GM19467 (cell line): ENCODE data around the gene POLG2.
"Not testable (repeated sequence)": the region's sequence is repeated elsewhere in the genome, so short reads cannot be mapped to it uniquely, and the experiment has no call there.

Source experiments
- ATAC-seq: cut with Tn5 transposase; IDR thresholded peaks from one replicate; pipeline ENCODE4 v1.9.1; 2021; ENCODE audit warnings: mild to moderate bottlenecking, moderate library complexity; ENCODE audit not compliant: unreplicated experiment

Gene POLG2

DNA sequence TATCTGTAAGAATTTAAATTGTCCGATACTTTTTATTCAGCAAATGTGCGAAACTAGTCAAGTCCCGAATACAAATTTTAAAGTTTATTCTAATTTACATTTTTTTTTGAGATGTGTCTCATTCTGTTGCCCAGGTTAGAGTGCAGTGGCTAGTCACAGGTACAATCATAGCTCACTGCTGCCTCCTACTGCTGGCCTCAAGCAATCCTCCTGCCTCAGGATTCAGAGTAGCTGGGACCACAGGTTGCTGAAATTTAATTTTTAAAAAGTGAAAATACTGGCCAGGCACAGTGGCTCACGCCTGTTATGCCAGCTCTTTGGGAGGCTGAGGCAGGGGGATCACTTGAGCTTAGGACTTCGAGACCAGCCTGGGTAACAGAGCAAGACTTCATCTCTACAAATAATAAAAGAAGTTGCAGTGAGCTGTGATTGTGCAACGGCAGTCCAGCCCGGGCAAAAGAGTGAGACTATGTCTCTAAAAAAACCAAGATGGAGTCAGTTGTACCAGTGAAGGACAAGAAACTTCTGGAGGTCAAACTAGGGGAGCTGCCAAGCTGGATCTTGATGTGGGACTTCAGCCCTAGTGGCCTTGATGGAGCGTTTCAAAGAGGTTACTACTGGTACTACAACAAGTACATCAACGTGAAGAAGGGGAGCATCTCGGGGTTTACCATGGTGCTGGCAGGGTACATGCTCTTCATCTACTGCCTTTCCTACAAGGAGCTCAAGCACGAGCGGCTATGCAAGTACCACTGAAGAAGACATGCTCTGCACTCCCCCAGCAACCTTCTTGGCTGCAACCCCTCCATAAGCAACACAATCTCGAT is 5.6 kb downstream of the POLG2 start:
- no peak for ATAC-seq

GRCh38 chr17:64488301-64488700 is 8.6 kb downstream of the POLG2 start:
- ATAC-seq: no peak

- ATAC-seq: no peak
Measured at GRCh38 chr17:64484380-64484779, 12.5 kb downstream of the POLG2 start.

- ATAC-seq: no peak
Measured at GRCh38 chr17:64480951-64481350, 15.9 kb downstream of the POLG2 start.

GRCh38 chr17:64477849-64478248 is 19.0 kb downstream of the POLG2 start:
- ATAC-seq: no peak

- no peak for ATAC-seq
Measured at GRCh38 chr17:64472564-64472963, 24.3 kb downstream of the POLG2 start.

- ATAC-seq: no peak
Measured at GRCh38 chr17:64471440-64471839, 25.4 kb downstream of the POLG2 start.

GRCh38 chr17:64470625-64471024 is 26.2 kb downstream of the POLG2 start:
- ATAC-seq: no peak

- ATAC-seq: not testable (repeated sequence)
Measured at GRCh38 chr17:64466834-64467233, 30.0 kb downstream of the POLG2 start.

GRCh38 chr17:64466019-64466735 is 30.7 kb downstream of the POLG2 start:
- ATAC-seq: no peak

GRCh38 chr17:64461788-64462187 is 35.1 kb downstream of the POLG2 start:
- ATAC-seq: no peak

GRCh38 chr17:64460955-64461354 is 35.9 kb downstream of the POLG2 start:
- no peak for ATAC-seq

DNA sequence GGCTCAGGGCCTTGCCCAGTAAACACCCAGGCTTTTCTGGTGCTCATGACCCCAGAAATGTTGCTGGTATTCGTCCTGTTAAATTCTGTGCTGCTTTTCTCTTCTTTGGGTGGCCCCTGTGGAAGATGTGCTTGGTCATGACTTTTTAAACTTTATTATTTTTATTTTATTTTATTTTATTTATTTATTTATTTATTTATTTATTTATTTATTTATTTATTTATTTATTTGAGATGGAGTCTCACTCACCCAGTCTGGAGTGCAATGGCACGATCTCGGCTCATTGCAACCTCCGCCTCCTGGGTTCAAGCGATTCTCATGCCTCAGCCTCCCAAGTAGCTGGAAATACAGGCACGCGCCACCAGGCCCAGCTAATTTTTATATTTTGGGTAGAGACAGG is 37.0 kb downstream of the POLG2 start:
- not testable (repeated sequence) for ATAC-seq

- no peak for ATAC-seq
Measured at GRCh38 chr17:64459284-64459747, 37.5 kb downstream of the POLG2 start.

- no peak for ATAC-seq
Measured at GRCh38 chr17:64458756-64459155, 38.1 kb downstream of the POLG2 start.

- ATAC-seq: no peak
Measured at GRCh38 chr17:64457156-64457555, 39.7 kb downstream of the POLG2 start.

GRCh38 chr17:64455993-64456885 is 40.6 kb downstream of the POLG2 start:
- no peak for ATAC-seq

- no peak for ATAC-seq
Measured at GRCh38 chr17:64449545-64449944, 47.3 kb downstream of the POLG2 start.

- ATAC-seq: no peak
Measured at GRCh38 chr17:64448665-64449512, 48.0 kb downstream of the POLG2 start, which contains the start of gene MILR1. Gene MILR1 (plus strand): TSS chr17:64449115. CDS start chr17:64449169, 54 bp downstream.

DNA sequence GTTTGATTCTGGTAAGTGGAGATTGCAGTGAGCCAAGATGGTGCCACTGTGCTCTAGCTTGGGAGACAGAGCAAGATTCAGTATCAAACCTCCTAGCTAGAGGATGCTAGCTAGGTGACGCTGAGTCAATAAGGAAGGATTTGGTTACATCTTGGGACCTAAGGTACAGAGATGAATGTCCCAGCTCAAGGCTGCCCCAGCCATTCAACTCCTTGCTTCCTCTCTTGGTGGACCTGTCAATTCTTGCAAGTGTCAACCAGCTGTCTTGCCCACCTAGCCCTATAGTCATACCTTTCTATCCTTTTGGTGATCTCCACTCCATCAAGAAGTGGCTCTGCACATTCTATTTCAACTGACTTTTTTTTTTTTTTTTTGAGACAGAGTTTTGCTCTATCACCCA is 49.3 kb downstream of the POLG2 start:
- no peak for ATAC-seq
